ENCODE measurements around the gene RAC2.

Gene RAC2

DNA sequence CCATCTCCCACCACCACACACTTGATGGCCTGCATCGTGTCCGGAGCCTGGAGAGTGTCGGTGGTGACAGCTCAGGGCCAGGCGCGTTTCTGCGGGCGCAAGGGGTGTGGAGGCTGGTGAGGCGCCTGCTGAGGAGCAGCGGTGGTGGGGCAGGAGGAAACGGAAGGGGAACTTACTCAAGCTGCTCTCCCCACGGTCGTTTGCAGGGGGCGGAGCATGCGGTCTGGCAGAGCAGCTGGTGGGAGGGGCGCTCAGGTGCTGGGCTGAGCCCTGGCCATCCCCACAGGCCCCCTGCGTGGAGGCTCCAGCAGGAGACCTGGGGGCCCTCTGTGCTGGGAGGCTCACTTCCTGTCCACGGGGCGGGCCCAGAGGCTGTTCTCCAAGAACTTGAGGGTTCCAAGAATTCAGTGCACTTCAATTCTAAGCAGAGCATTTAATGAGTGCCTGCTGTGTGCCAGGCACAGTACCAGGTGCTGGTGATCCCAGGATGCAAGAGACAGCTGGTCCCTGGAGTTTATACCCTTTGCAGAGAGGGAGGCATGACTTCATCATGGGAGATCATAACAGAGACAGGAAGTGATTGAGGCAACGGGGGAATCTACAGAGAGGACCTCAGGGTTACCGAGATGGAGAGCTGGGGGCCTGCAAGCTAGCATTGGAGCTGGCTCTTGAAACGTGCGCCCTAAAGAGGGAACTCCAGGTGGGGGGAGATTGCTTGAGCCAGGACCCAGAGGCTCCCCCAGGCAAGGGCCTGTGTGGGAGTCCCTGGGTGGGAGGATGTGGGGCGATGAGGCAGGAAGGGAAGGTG, at the start of gene RAC2:
Gene RAC2, minus strand, starts transcription at position 156 of the 808 bp plus-strand sequence. Its CDS starts 121 bp downstream, at position 35.
- DNase-seq, result peak; percentile 91

DNA sequence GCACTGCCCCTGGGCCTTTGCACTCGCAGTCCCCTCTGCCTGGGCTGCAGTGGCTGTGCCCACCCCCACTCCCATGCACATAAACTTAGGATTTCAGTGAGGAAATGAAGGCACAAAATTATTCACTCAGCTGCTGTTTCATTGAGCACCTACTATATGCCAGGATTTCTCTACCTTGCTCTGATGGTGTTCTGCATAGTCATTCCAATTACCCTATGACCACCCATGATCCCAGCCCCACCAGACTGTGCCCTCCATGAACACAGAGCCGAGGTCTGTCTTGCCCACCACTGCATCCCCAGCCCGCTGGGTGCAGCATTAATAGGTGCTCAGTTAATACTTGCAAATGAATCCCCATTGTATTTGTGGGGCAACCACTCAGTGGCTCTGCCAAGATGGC, 49.1 kb upstream of the RAC2 start:
- DNase-seq, result no peak

GRCh38 chr22:37292641-37293040, 48.6 kb upstream of the RAC2 start:
- no peak for DNase-seq

DNA sequence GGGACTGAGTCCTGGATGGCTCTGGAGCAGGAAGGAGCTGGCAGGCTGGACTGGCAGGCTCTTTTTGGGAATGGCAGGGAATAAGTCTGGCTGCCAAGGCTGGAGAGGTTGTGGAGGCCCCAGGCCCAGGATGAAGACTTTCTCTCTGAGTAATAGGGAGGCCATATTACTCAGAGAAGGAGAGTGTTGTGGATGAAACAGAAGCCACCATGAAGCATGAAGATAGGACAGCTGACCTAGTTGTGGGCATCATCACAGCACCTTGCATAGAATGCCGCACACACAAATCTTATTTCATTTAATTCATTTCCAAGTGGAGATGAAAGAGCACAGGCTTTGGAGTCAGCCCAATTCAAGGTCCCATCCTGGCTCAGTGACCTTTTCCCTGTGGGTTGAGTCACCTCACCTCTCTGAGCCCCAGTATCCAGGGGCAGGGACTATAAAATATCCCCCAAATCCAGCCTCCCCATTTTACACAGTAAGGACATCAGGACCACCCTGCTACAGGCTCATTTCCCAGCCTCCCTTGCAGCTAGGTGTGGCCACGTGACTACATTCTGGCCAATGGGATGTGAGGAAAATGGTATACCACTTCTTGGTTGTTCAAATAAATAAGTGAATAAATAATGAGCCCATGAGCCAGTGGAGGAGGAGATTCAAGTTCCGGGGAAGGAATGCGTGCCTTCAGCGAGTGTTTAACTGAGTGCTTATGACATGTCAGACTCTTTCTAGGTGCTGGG, 47.7 kb upstream of the RAC2 start:
- DNase-seq, result no peak

- peak; percentile 26 for DNase-seq
Measured at GRCh38 chr22:37290737-37291136, 46.7 kb upstream of the RAC2 start.

GRCh38 chr22:37289156-37289735, 45.2 kb upstream of the RAC2 start:
- DNase-seq, result no peak

- DNase-seq, result no peak
Measured at GRCh38 chr22:37288521-37288920, 44.5 kb upstream of the RAC2 start.

DNA sequence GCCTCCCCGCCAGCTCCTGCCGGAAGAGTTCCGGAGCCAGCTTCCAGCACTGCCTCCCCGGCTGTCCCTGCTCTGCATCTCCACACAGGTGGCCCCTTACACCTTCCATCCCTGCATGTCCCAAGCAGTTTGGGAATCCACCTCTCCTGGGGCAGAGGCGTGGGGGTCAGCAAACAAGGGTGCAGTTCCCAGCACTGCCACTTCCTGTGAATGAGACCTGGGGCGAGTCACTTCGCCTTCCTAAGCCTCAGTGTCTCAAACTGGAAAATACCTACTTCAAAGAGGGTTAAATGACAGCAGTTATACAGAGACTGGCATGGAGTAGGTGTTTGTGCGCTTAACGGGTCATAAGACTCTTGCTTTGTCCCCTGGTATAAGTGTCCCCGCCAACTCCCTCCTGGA, 43.5 kb upstream of the RAC2 start:
- no peak for DNase-seq

DNA sequence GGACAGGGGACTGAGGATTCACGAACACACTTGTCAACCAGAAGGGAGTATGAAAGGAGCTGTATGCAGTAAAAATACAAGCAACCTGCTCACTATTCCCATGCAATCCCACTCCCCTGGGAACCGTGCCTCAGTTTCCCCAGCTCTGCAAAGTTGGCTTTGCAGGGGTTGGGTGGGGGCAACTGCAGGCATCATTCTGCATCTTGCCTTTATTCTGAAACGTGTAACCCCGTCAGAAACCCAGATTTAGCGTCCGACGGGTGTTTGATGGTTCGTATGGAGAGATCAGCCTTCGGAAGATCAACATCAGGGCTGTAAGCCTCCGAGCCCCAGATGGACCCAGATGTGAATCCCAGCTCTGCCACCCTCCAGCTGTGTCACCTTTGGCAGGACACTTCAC, 41.9 kb upstream of the RAC2 start:
- DNase-seq, result no peak

- DNase-seq, result peak; percentile 94
Measured at GRCh38 chr22:37284805-37285355, 40.8 kb upstream of the RAC2 start.

DNA sequence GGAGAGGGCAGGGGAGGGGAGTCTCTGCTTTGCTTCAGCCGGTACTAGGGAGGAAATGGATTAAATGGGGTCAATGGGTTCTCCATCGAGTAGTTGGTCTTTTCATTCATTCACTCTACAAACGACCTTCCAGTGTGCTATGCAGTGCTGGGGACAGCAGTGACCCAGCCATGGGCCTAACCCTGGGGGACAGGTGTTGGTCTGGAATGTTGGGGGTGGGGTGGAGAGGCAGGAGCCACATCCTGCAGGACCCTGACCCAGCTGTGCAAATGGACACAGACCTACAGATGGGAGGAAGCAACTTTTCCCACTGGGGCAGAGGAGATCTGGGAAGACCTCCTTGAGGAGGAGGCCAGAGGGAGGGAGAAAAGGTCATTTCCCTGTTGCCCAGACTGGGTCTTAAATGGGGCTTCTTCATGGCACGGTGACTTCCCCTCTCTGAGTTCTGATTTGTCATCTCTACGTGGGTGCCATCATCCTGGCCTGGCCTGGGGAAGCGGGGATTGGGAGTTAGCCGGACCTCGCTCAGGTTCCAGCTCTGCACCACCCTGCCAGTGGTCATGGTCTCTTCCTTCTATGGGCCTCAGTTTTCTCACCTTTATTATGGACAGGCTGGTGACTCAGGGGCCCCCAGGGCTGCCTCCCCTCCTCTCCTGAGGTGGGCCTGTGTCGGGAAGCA, 40.2 kb upstream of the RAC2 start:
- DNase-seq, result peak; percentile 84

DNA sequence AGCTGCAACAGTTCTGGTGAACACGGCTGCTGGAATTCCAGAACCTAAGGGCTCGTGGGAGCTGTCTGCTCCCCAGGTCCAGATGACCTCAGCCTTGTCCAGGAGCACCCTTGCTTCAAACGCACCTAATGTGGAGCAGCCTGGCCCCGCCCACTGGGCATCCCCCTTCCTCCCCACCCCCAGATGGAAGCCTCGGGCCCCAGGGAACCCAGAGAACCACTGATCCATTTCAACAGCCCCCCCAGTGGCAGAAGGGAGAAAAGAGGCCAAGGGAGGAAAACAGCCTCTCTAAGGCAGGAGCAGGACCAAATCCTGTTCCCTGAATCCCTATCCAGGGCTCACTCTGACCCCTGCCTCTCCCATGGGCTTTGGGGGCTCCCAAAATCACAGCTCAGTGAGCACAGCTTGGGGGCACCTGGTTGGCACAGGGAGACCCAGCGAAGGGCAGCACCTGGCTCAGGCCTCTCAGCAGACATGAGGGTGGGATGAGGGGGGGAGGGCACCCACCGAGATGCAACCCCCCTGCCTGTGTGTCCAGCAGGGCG, 39.4 kb upstream of the RAC2 start:
- peak; percentile 70 for DNase-seq

DNA sequence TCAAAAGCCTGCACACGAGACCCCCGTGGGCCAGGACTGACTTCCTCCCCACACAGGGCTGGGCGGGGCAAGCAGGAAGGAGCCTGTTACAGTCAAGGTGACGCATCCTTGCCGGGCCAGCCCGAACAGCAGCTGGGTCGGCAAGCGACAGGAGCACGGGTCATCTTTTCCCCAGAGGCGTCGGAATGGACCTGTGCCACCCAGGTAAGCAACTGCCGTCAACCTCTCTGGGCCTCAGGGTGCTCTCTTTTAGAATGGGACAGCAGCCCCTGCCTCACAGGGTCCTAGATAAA, 38.3 kb upstream of the RAC2 start, which contains the start of gene CYTH4:
Gene CYTH4, plus strand, starts transcription at position 124 of the 293 bp plus-strand sequence. Its CDS starts 62 bp downstream, at position 186.
- DNase-seq, result peak; percentile 93

- DNase-seq, result peak; percentile 78
Measured at GRCh38 chr22:37281646-37282384, 37.7 kb upstream of the RAC2 start.

GRCh38 chr22:37281195-37281594, 37.1 kb upstream of the RAC2 start:
- DNase-seq, result no peak

GRCh38 chr22:37280718-37281117, 36.6 kb upstream of the RAC2 start:
- DNase-seq, result no peak

- peak; percentile 41 for DNase-seq
Measured at GRCh38 chr22:37279331-37280181, 35.5 kb upstream of the RAC2 start.

GRCh38 chr22:37278261-37278660, 34.2 kb upstream of the RAC2 start:
- DNase-seq, result no peak

DNA sequence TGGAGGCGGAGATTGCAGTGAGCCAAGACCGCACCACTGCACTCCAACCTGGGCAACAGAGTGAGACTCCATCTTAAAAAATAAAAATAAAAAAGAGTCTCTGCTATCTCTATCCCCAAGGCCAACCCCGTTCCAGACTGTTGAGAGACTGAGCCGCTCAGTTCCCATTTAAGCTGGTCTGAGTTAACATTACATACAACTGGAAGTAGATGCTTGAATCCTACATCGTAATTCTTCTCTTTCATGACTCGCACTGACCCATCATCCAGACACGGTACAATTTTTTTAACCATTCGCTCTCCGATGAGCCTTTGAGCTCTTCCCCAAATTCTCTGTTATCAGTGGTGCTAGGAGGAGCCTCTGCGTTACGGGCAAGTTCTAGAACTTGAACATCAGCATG, 33.3 kb upstream of the RAC2 start:
- DNase-seq, result peak; percentile 28

DNA sequence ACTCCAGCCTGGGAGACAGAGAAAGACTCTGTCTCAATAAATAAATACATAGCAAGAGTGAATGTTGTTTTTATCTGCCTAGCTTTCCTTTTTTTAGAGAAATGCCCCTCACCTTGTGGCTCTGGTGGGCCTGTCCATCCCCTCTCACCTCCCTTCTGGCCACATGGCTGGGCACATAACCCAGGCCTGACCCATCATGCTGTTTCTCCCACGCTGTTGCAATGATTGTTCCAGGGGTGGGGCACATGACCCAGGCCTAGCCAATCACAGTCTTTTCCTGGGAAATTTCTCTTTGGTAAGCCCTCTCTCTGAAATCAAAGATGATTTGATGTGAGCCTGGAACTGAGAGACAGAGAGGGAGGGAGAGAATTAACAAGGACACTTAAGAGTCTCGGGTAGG, 32.7 kb upstream of the RAC2 start:
- peak; percentile 63 for DNase-seq

DNA sequence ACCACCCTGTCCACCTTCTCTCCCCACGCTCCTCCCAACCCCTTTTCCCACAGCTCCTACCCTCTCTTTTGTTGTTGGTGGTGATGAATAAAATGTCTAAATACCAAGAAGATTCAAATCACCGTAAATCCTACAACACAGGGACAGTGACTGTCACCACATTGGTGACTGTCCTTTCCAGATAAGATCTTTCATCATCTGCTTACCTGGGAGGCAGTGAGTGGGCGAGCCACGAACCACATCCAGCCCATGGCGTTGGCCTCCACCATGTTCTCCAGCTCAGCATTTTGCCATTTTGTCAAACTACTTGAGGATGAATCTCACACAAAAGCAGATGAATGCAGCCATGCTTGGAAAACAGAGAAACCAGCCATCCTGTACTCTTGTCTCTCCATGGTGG, 31.6 kb upstream of the RAC2 start:
- DNase-seq, result no peak

All from inflammatory macrophage treated with lipopolysaccharide for 4 hours (primary cell).